Progenitor cell of endocrine pancreas (in vitro differentiated cells): Measurements from ENCODE around the gene IRF2BP2. TPM values are rescaled to one million over a fixed set of nuclear protein-coding genes. Genes with fewer than 3 reads are reported as not detected.

Experiments used
- DNase-seq: peaks from one replicate; pipeline ENCODE4 v3.0.0; 2021; ENCODE audit warnings: low spot score; ENCODE audit not compliant: unreplicated experiment
- H3K27ac Mint-ChIP-seq: 2 replicates; pipeline ENCODE4 v1.8.0; 2021; ENCODE audit warnings: mild to moderate bottlenecking, moderate library complexity, mixed read lengths
- H3K27me3 Mint-ChIP-seq: 2 replicates; pipeline ENCODE4 v1.8.0; 2021; ENCODE audit warnings: mixed read lengths
- H3K36me3 Mint-ChIP-seq: 2 replicates; pipeline ENCODE4 v1.8.0; 2022; ENCODE audit warnings: mixed read lengths; ENCODE audit not compliant: insufficient read depth
- H3K4me1 Mint-ChIP-seq: 2 replicates; pipeline ENCODE4 v1.8.0; 2021; ENCODE audit warnings: low read depth, mixed read lengths
- H3K4me3 Mint-ChIP-seq: 2 replicates; pipeline ENCODE4 v1.8.0; 2021; ENCODE audit warnings: low read depth, mild to moderate bottlenecking, moderate library complexity, mixed read lengths
- H3K9me3 Mint-ChIP-seq: 2 replicates; pipeline ENCODE4 v1.8.0; 2021; ENCODE audit warnings: low read depth, mixed read lengths
- total RNA-seq: library from RNA; stranded (reverse); gene quantifications from 2 replicates; pipeline ENCODE4 v1.2.1, GENCODE V29; 2021
- TF ChIP-seq, protein P1 (sequence below): fragments of 200-600 bp; sonication (generic); IDR thresholded peaks from one replicate; pipeline ENCODE4 v1.5.0; 2021; ENCODE audit warnings: antibody characterized with exemption, mild to moderate bottlenecking; ENCODE audit not compliant: unreplicated experiment

The IRF2BP2 gene
- total RNA-seq, 1 donor from 2014 or later: 214 TPM

DNA sequence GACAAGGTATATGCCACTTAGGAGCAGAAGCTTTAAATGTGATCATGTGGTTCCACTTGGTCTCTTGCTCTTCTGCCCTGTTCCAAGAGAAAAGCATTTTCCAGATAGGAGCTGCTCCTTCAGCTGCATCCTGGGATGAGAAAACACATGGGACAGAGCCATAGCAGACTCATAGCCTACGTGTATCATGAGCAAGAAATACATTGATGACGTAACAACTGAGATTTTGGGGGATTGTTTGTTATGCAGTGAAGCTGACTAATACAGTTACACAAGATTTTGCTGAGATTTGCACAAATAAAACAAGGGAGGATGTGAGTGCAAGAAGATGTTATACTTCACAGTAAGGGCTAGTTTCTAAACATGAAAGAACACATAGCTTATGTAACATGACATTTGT lies 36.0 kb upstream of the IRF2BP2 start:
- H3K36me3 Mint-ChIP-seq: peaks cover 6% of the 10 kb centered on the region
- H3K27me3 Mint-ChIP-seq: no peaks in the 10 kb centered on the region
- DNase-seq: no peak
- H3K4me1 Mint-ChIP-seq: peaks cover 34% of the 10 kb centered on the region
- TF ChIP-seq, protein P1, sequence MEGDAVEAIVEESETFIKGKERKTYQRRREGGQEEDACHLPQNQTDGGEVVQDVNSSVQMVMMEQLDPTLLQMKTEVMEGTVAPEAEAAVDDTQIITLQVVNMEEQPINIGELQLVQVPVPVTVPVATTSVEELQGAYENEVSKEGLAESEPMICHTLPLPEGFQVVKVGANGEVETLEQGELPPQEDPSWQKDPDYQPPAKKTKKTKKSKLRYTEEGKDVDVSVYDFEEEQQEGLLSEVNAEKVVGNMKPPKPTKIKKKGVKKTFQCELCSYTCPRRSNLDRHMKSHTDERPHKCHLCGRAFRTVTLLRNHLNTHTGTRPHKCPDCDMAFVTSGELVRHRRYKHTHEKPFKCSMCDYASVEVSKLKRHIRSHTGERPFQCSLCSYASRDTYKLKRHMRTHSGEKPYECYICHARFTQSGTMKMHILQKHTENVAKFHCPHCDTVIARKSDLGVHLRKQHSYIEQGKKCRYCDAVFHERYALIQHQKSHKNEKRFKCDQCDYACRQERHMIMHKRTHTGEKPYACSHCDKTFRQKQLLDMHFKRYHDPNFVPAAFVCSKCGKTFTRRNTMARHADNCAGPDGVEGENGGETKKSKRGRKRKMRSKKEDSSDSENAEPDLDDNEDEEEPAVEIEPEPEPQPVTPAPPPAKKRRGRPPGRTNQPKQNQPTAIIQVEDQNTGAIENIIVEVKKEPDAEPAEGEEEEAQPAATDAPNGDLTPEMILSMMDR: no peak
- H3K9me3 Mint-ChIP-seq: peaks cover 15% of the 10 kb centered on the region
- H3K27ac Mint-ChIP-seq: no peak overlapping the region
- no peak overlapping the region for H3K4me3 Mint-ChIP-seq

DNA sequence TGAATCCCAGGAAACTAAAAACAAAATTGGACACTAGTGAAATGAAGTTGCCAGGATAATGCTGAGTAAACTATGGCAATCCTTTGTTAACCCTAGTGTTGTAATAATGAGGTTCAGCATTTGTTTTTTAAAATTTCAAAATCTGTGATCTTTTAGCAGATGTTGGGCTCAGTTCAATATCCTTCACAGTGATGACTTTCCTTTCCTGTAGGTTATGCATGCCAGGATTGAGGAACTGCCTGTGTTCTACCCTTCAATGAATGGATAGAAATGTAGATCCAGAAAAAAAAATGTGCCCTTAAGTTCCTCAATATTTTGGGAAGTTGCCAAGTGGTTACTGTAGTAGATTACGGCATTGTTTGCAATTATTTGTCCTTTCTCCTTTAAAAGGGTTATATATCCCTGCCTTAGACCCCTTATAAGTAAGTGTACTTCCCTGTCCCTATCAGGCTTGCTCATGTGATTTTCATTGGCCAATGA lies 35.5 kb upstream of the IRF2BP2 start:
- no peak for DNase-seq
- no peak overlapping the region for H3K27ac Mint-ChIP-seq
- H3K4me3 Mint-ChIP-seq: no peak overlapping the region
- peaks cover 39% of the 10 kb centered on the region for H3K4me1 Mint-ChIP-seq
- peaks cover 6% of the 10 kb centered on the region for H3K36me3 Mint-ChIP-seq
- peaks cover 15% of the 10 kb centered on the region for H3K9me3 Mint-ChIP-seq
- TF ChIP-seq, protein P1: no peak
- H3K27me3 Mint-ChIP-seq: no peaks in the 10 kb centered on the region

DNA sequence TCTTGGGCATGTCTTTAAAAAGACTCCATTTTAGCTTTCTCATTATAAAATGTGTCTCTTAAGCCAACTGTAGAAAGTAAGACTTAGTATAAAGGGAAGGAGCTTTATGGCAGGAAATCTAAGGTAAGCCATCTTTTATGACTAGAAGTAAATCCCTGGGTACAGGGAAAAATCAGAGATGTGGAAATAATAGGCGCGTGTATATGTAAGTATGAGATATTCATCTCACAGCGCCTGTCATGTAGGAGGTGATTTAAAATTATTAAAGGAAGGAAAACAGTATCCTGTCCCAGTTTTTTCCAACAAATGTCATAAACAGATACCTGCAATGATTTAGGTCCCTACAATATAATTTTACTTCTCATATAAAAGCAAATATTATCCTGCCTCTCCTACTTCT lies 35.0 kb upstream of the IRF2BP2 start:
- H3K4me3 Mint-ChIP-seq: no peak overlapping the region
- H3K36me3 Mint-ChIP-seq: peaks cover 6% of the 10 kb centered on the region
- TF ChIP-seq, protein P1: no peak
- H3K9me3 Mint-ChIP-seq: peaks cover 15% of the 10 kb centered on the region
- H3K4me1 Mint-ChIP-seq: peaks cover 42% of the 10 kb centered on the region
- no peak for DNase-seq
- H3K27ac Mint-ChIP-seq: peak overlapping the region; percentile 77
- no peaks in the 10 kb centered on the region for H3K27me3 Mint-ChIP-seq

DNA sequence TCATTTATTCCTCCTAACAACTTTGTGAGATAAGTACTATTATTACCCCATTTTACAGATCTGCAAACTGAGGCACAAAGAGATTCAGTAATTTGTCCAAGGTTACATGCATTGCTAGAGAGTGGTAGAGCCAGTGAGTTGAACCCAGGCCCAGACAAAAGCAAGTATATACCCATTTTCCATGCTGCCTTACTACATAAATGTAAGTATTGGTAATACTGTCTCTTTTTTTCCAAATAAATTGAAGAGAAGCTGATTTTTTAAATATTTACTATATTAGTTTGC lies 33.8 kb upstream of the IRF2BP2 start:
- peaks cover 12% of the 10 kb centered on the region for H3K9me3 Mint-ChIP-seq
- no peaks in the 10 kb centered on the region for H3K27me3 Mint-ChIP-seq
- H3K36me3 Mint-ChIP-seq: peaks cover 6% of the 10 kb centered on the region
- no peak for DNase-seq
- H3K27ac Mint-ChIP-seq: peak overlapping the region; percentile 92
- no peak overlapping the region for H3K4me3 Mint-ChIP-seq
- peaks cover 53% of the 10 kb centered on the region for H3K4me1 Mint-ChIP-seq
- TF ChIP-seq, protein P1: no peak

DNA sequence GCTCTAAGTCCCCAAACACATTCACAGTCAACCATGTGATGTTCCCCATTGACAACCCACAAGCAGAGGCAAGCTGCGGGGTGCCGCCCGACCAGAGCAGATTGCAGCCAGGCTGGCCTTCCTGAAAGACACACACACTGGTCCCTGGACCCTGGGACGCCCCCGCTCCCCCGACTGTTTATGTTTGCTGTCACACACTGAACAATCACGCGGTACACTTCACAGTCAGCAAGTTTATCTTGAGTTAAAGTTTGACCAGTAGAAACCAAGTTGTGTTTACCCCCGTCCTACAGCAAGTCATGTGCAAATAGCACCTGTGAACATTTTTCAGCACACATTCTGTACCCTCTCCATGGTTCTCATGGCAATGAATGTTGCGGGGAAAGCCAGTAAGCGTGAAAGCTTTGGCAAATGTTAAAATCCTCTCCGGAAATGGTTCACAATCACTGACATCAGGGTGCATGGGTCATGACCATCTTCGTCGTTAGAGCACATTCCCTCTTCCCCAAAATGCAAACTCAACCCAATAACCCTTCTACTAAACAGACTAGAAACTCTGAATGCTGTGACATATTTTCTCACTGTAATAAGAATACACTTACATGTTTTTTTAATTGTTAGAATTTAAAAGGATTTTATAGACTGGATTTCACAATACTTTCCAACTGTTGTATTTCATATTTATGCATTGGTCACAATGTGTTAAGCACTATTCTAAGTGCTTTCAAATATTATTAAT lies 33.3 kb upstream of the IRF2BP2 start:
- TF ChIP-seq, protein P1: no peak
- peak; percentile 54 for DNase-seq
- Mint-ChIP-seq H3K36me3 (peaks cover 6% of the 10 kb centered on the region), H3K4me3 (no peak overlapping the region), H3K9me3 (peaks cover 12% of the 10 kb centered on the region), H3K27me3 (no peaks in the 10 kb centered on the region), H3K27ac (peak overlapping the region; percentile 92), H3K4me1 (peaks cover 59% of the 10 kb centered on the region)
